DND-41 (cell line): ENCODE results near the gene KCNH2.

ENCODE experiments used
- ATAC-seq: fragments of 200-7000 bp; cut with Tn5 transposase; 3 replicates; pipeline ENCODE4 v1.9.1; 2021; ENCODE audit warnings: low read depth; ENCODE audit not compliant: insufficient read depth
- DNase-seq: peaks from one replicate; pipeline ENCODE4 v3.0.0-alpha.2; 2020
- H2AFZ ChIP-seq: 2 replicates; pipeline ENCODE4 v1.6.0; 2012; ENCODE audit warnings: low read depth, low read length
- H3K27ac ChIP-seq: 2 replicates; pipeline ENCODE4 v1.5.1; 2012; ENCODE audit warnings: low read length, inconsistent platforms
- H3K27me3 ChIP-seq: fragments of 200-600 bp; sonication (generic); 2 replicates; pipeline ENCODE4 v1.6.0; 2012; ENCODE audit warnings: low read length, mild to moderate bottlenecking, inconsistent platforms; ENCODE audit not compliant: insufficient read depth, poor library complexity
- H3K36me3 ChIP-seq: 2 replicates; pipeline ENCODE4 v1.5.1; 2012; ENCODE audit warnings: low read length, inconsistent platforms; ENCODE audit not compliant: insufficient read depth
- H3K4me1 ChIP-seq: 2 replicates; pipeline ENCODE4 v1.5.1; 2012; ENCODE audit warnings: mild to moderate bottlenecking, low read length; ENCODE audit not compliant: insufficient read depth
- H3K4me2 ChIP-seq: 2 replicates; pipeline ENCODE4 v1.6.0; 2012; ENCODE audit warnings: mild to moderate bottlenecking, moderate library complexity, low read length, inconsistent platforms; ENCODE audit not compliant: insufficient read depth
- H3K4me3 ChIP-seq, 2 experiments: fragments of 200-600 bp in 1 of 2; shearing (Covaris generic) in 1 of 2; 2 replicates each; pipeline ENCODE4 v1.5.1; 2012 to 2016; ENCODE audit warnings: inconsistent platforms in 2 of 2, low read length in 2 of 2, mild to moderate bottlenecking in 2 of 2, low read depth in 1 of 2, moderate library complexity in 1 of 2
- H3K79me2 ChIP-seq: 2 replicates; pipeline ENCODE4 v1.6.0; 2012; ENCODE audit warnings: low read length, inconsistent platforms; ENCODE audit not compliant: insufficient read depth
- H3K9ac ChIP-seq: 2 replicates; pipeline ENCODE4 v1.6.0; 2012; ENCODE audit warnings: low read depth, mild to moderate bottlenecking, inconsistent platforms, low read length, moderate library complexity
- H3K9me3 ChIP-seq: 2 replicates; pipeline ENCODE4 v1.5.1; 2012; ENCODE audit warnings: low read length, moderate library complexity, mild to moderate bottlenecking, inconsistent platforms; ENCODE audit not compliant: insufficient read depth, severe bottlenecking
- H4K20me1 ChIP-seq: 2 replicates; pipeline ENCODE4 v1.6.0; 2012; ENCODE audit warnings: low read length; ENCODE audit not compliant: insufficient read depth
- CTCF ChIP-seq: IDR thresholded peaks from 2 replicates; pipeline ENCODE4 v1.5.1; 2012; ENCODE audit warnings: borderline replicate concordance, low read length, moderate library complexity, mild to moderate bottlenecking; ENCODE audit not compliant: poor library complexity, severe bottlenecking; ENCODE audit errors: extremely low read depth
- EZH2 ChIP-seq: IDR thresholded peaks from 3 replicates; pipeline ENCODE4 v1.6.1; 2012; ENCODE audit warnings: borderline replicate concordance, low read depth, mild to moderate bottlenecking, moderate library complexity, low read length, inconsistent platforms; ENCODE audit not compliant: severe bottlenecking

KCNH2 gene

GRCh38 chr7:150963707-150964559 is 14.2 kb downstream of the KCNH2 start:
- Histone ChIP-seq H3K4me1 (peaks cover 2% of the 10 kb centered on the region; the same call in 1 of the 2 replicates), H3K36me3 (no peaks in the 10 kb centered on the region), H4K20me1 (peaks cover 18% of the 10 kb centered on the region), H3K27ac (no peak overlapping the region), H3K9ac (no peak overlapping the region), H3K9me3 (no peaks in the 10 kb centered on the region), H3K4me2 (no peak overlapping the region), H3K27me3 (peaks cover 2% of the 10 kb centered on the region), H2AFZ (no peak overlapping the region), H3K4me3 (no peak overlapping the region), H3K79me2 (no peaks in the 10 kb centered on the region)
- DNase-seq (no peak), ATAC-seq (no peak)
- TF ChIP-seq EZH2 (no peak), CTCF (no peak)

DNA sequence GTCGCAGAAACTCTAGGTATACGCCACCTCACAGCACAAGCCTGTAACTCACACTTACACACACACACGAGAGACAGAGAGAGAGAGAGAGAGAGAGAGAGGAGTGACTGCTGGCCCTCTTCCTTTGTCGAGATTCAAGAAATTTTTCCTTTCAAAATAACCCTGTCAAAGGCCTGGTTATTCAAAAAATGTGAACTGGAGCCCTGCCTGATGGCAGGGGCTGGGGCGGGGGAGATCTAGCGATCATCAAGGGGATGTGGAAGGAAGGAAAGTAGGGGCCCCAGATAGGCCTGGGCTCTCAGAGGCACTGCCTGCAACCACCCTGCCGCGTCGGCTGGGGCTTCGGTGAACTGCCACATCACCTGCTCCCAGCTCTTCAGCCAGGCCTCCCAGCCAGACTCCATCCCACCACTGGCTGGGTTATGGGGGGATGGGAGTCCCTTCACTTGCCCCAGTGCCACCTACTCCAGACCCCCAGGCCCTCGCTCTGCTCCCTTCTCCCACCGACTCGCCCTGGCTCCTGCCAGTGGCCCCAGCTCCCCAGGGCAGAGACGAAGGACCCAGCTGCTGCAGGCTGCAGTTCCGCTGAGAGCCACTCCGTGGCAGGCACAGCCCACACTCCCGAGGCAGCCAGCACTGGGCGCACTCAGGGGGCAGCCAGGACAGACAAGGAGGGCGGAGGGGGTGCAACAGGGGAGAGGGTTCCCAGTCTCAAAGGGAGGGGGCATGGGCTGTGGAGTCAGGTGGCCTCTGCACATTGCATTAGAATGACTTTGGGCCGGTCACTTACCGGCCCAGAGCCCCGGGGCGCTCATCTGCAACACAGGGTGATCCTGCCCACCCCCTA is 15.3 kb downstream of the KCNH2 start:
- TF ChIP-seq EZH2 (no peak), CTCF (peak; percentile 85)
- no peak overlapping the region for H3K4me2 ChIP-seq
- H3K4me3 ChIP-seq = no peak overlapping the region
- H3K27me3 ChIP-seq = peaks cover 2% of the 10 kb centered on the region
- no peaks in the 10 kb centered on the region for H3K4me1 ChIP-seq
- H3K9me3 ChIP-seq = no peaks in the 10 kb centered on the region
- ATAC-seq (peak; percentile 82), DNase-seq (peak; percentile 49)
- no peak overlapping the region for H2AFZ ChIP-seq
- H3K9ac ChIP-seq = no peak overlapping the region
- no peaks in the 10 kb centered on the region for H3K79me2 ChIP-seq
- peaks cover 18% of the 10 kb centered on the region for H4K20me1 ChIP-seq
- H3K27ac ChIP-seq = no peak overlapping the region
- no peaks in the 10 kb centered on the region for H3K36me3 ChIP-seq

- Histone ChIP-seq H3K4me2 (no peak overlapping the region), H3K4me1 (no peaks in the 10 kb centered on the region)
- ATAC-seq = no peak
Observed at GRCh38 chr7:150962290-150962552, 15.9 kb downstream of the KCNH2 start.

More at GRCh38 chr7:150962290-150962552, 15.9 kb downstream of the KCNH2 start:
- Histone ChIP-seq H3K4me3 (no peak overlapping the region), H2AFZ (no peak overlapping the region), H3K9ac (no peak overlapping the region), H3K27me3 (no peaks in the 10 kb centered on the region), H3K36me3 (no peaks in the 10 kb centered on the region), H3K9me3 (no peaks in the 10 kb centered on the region), H3K27ac (no peak overlapping the region), H4K20me1 (peaks cover 18% of the 10 kb centered on the region), H3K79me2 (no peaks in the 10 kb centered on the region)
- TF ChIP-seq EZH2 = no peak
- TF ChIP-seq CTCF = no peak
- no peak for DNase-seq
